Fibroblast of skin of scalp (primary cell): ENCODE results near the gene PRORP.
"Not testable (repeated sequence)": the region's sequence is repeated elsewhere in the genome, so short reads cannot be mapped to it uniquely, and the experiment has no call there.

Source experiments
- DNase-seq: peaks from one replicate; pipeline ENCODE4 v3.0.0-alpha.2; 2013

PRORP gene

DNA sequence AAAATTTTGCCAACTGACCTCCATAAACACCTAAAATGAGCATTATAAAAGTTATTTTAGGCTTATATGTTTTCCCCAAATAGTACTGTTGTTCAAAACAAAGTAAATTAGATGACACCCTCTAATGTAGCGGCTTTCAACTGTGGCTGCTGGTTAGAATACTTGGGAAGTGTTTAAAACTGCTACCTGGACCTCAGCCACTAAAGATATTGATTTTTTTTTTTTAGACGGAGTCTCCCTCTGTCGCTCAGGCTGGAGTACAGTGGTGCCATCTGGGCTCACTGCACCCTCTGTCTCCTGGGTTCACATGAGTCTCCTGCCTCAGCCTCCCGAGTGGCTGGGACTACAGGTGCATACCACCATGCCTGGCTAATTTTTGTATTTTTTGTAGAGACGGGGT is 16.2 kb downstream of the PRORP start:
- no peak for DNase-seq

DNA sequence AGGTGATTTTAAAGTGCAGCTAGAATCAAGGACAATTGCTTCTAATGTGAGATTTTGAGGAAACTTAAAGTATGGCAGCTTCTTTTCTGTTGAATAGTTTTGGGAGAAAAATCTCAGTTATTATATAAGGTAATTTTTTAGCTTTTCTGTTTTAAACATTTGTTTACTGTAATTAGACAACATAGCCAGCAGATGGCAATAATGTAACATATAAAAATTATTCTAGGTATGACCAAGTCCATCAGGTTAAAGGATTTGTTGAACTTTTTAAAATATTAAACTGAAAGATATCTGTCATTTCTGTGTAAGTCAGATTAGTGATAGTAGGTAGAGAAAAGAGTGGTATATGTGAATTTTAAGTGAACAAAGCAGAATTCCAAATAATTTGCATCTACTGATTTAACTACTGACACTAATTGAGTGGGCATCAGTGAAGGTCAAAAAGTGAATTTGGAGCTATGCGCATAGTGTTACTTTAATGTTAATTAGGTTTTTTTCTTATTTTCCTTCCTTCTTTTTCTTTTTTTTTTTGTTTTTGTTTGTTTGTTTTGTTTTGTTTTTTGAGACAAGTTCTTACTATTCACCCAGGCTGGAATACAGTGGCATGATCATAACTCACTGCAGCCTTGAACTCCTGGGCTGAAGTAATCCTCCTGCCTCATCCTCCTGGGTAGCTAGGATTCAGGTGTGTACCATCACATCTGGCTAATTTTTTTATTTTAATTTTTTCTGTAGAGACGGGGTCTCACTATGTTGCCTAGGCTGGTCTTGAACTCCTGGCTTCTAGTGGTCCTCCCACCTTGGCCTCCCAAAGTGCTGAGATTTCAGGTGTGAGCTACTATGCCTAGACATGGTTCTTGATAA is 18.6 kb downstream of the PRORP start:
- no peak for DNase-seq

DNA sequence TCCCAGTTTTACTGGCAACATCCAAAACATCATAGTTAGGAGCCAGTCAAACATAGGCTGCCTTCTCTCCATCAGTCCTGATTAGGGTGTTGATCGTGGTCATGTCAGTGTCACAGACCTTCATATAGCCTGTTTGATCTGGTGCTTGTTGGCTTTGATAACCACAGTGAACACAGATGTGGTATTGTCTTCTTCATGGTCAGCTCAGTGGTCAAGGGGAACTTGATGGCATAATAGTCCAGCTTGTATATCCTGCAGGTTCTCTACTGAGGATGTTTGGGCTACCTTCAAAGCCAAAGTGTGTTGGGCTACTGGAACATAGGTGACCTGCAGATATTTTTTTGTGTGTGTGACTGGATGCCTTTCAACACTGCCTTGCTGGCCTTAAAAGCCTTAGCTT is 21.7 kb downstream of the PRORP start:
- DNase-seq, result no peak

DNA sequence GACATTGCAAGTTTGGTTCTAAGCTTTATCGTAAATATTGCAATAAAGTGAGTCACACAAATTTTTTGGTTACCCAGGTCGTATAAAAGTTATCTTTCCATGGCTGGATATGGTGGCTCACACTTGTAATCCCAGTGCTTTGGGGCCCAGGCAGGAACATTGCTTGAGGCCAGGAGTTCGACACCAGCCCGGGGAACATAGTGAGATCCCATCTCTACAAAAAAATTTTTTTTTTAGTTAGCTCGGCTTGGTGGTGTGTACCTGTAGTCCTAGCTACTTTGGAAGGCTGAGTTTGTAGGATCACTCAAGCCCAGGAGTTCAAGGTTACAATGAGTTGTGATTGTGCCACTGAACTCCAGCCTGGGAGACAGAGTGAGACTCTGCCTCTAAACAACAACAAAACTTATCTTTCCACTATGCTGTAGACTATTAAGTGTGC is 24.4 kb downstream of the PRORP start:
- no peak for DNase-seq

DNA sequence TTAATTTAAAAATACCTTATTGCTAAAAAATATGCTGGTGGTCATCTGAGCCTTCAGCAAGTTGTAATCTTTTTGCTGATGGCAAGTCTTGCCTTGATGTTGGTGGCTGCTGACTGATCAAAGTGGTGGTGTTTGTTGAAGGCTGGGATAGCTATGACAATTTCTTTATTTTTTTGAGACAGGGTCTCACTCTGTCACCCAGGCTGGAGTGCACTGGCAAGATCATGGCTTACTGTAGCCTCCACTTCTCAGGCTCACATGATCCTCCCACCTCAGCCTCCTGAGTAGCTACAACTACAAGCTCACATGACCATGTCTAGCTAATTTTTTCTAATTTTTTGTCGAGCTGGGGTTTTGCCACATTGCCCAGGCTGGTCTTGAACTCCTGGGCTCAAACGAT is 24.8 kb downstream of the PRORP start:
- no peak for DNase-seq

DNA sequence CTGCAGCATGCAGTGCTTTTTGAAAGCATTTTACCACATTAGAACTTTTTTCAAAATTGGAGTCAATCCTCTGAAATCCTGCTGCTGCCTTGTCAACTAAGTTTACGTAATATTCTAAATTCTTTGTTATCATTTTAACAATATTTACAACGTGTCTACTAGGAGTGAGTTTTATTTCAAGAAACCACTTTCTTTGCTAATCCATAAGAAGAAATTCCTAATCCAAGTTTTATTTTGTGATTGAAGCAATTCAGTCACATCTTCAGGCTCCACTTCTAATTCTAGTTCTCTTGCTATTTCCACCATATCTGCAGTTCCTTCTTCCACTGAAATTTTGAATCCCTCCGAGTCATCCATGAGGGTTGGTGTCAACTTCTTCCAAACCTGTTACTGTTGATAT is 25.4 kb downstream of the PRORP start:
- DNase-seq, result no peak

DNA sequence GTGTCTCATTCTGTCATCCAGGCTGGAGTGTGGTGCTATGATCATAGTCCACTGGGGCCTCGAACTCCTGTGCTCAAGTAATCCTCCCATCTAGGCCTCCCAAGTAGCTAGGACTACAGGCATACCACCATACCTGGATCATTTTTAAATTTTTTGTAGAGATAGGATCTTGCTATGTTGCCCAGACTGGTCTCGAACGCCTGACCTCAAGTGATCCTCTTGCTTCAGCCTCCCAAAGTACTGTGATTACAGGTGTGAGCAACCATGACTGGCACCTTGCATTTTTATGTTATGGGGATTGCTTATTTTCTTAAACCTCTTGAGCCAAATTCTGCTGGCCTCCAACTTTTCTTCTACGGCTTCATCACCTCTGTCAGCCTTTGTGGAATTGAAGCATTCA is 26.9 kb downstream of the PRORP start:
- DNase-seq, result no peak

DNA sequence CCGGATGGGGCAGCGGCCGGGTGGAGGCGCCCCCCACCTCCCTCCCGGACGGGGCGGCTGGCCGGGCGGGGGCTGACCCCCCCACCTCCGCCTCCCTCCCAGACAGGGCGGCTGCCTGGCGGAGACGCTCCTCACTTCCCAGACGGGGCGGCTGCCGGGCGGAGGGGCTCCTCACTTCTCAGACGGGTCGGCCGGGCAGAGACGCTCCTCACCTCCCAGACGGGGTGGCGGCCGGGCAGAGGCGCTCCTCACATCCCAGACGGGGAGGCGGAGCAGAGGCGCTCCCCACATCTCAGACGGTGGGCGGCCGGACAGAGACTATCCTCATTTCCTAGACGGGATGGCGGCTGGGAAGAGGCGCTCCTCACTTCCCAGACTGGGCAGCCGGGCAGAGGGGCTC is 30.2 kb downstream of the PRORP start:
- not testable (repeated sequence) for DNase-seq

DNA sequence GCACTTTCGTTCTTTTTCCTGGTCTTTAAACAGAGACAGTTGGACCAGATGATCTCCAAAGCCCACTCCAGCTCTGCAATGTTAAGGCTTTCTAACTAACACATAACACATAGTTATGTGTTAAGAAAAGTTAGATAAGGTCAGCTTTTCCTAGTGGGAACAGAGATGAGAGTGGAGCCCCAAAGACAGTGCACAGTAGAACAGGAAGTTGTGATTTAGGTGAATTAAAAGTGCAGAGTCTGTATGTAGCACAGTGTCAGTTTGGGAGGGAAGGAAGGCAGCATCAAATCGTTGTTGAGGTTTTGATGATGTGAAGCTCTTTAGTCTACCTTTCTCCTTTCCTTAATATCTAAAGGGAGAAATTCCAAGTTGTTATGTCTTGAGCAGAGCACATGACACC is 31.7 kb downstream of the PRORP start:
- DNase-seq, result no peak

DNA sequence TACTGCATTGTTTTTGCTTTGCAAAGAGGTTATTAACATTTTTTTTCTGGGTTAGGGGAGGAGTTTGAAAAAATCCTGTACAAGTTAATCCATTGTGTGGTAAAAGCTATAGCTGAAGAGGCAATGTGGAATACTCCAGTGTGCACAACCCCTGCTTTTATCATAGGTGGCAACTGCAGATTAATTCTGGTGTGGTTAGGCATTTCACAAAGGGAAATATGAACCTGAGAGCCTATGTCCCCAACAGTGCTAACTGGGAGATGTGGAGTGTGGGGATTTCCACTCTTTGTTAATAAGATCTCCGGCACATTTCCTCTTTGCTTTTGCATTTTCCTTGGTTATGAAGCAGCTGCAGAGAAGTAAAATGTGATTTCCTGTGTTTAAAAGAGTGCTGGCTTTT is 33.6 kb downstream of the PRORP start:
- no peak for DNase-seq

DNA sequence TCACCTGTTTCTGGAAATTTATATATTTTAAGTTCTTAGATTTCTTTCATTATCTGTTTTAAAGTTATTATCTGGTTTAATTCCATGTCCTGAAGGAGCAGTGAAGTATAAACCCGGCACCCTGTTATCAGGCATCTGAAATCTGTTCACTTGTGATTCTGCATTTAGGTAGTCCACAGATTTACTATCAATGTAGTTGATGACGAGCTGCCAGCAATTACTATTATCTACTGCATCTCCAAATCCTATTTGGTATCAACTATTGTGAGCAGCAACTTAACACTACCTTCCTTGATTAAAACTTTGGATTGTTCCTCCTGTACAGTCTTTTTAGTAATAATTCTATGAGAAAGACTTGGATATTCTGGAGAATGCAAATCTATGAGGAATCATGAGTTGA is 36.1 kb downstream of the PRORP start:
- no peak for DNase-seq

DNA sequence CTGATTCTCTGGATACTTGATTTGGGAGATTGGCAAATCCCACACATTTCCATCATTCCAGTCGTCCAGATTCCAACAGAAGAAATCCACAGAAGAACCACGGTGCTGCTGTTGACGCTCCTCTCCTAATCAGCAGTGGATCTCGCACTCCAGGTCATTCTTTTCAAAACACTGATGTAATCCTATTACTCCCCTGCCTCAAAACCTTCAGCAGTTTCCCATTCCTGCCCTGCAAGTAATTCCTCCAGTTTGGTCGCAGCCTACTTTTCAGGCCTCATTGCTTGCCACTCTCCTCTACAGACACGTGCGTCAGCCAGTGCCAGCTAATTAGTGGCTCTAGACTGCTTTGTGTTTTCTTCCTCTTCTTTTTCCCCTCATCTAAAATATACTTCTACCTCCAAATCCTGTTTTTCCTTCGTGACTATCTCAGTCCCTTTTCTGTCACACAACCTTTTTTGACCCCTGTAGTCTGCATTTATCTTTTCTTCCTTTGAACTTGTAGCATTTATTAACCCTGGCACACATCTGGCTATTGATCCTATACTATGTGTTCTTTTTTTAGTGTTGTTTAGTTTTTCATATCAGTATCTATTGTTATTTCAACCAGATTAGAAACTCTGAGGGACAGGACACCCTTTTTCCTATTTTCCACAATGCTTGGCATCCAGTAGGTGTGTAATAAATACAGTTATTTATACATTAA is 36.8 kb downstream of the PRORP start:
- DNase-seq, result peak; percentile 8

DNA sequence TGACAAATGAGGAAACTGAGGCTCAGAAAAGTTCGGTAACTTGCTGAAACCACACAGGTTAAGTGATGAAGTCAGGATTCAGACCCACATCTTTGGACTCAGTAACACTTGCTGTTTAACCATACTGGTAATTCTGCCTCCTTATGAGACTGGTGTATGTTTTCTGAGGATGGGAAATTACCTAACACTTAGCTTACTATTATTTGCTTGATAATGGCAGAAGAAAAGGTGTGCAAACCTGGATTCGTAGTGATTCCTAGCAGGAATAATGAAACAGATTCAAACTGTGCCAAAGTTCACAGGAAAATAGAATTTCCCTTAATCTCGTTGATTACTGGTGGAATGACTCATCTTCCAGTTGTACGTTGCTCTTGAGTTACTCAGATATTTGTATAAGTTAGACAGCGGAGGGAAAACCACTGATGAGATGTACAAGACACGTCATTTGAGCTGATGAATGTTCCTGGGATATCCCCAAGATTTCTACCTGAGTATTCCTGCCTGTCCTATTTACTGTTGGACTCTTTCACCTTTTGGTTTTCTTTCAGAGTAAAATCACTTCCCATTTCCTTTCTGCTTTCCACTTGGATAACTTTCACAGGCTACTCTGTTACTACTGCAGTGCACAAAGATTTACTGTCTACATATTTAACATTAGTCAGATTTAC is 37.5 kb downstream of the PRORP start:
- peak; percentile 85 for DNase-seq

DNA sequence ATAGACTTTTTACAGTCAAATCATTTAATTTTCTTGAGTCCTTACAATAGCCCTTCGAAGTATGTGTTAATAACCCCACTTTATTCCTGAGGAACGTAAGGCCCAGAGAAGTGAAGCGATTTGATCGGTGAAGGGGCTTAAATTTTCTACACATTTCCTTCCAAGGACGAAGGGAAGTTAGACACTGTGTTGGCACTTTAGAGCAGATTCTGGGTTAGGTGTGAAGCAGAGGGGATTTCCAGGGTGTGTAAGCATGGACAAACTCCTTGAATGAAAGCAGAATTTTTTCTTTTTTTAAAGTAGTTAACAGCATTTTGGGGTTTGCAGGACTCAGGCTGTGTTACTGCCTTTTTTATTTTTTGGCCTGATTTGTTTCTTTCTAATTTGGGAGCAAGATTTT is 38.9 kb downstream of the PRORP start:
- DNase-seq, result no peak

DNA sequence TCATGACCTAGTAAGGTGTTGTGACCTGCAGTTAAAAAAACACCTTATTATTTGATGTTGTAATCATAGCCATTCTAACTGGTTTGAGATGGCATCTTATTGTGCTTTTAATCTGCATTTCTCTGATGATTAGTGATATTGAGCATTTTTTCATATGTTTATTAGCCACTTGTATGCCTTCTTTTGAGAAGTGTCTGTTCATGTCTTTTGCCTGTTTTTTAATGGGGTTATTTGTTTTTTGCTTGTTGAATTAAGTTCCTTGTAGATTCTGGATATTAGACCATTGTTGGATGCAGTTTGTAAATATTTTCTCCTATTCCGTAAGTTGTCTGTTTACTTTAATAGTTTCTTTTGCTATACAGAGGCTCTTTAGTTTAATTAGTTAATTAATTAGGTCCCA is 41.0 kb downstream of the PRORP start:
- no peak for DNase-seq

DNA sequence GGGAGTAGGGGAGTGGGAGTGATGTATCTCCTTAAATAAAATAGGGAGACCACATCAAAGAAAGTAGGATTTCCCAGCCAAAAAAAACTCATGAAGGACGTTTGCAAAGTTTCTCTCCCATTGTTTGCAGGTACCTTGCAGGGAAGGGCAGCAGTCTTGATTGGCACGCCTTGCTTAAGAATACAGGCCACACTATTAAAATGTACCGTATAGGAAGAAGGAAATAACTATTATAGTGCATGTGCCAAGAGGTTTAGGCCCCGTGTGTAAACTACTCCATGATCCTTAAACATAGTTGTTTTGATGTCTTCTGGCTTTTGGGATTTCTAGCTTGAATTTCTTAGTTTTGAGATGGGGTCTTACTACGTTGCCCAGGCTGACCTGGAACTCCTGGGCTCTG is 42.5 kb downstream of the PRORP start:
- no peak for DNase-seq

DNA sequence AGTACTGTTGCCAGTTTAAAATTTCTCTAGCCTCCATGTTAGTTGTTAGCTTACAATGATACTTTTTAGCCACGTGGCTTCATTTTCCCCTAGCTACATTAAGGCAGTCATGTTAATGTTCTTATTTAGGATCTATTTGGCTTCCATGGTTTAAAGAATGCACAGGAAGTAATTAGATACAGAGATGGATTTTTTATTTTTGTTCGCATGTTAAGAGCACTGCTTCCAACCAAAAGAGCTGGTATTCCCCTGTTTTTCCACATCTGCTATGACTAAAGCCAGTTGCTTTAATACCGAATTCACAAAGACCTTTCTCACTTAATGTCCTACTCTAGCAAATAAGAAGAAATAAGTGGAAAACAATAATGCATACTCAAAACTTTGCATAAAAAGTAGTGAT is 45.1 kb downstream of the PRORP start:
- peak; percentile 4 for DNase-seq
